ENCODE measurements around the gene NBPF1.
"Not testable (repeated sequence)": the region's sequence is repeated elsewhere in the genome, so short reads cannot be mapped to it uniquely, and the experiment has no call there.

Gene NBPF1

GRCh38 chr1:16631248-16632043 is 18.1 kb upstream of the NBPF1 start:
- no peak for DNase-seq (ENCODE audit: low spot score)
- ChIA-PET CTCF (no interaction called here), POLR2A (ENCODE audit: low non-redundant PET) (no interaction called here)
- TF ChIP-seq, protein P1, sequence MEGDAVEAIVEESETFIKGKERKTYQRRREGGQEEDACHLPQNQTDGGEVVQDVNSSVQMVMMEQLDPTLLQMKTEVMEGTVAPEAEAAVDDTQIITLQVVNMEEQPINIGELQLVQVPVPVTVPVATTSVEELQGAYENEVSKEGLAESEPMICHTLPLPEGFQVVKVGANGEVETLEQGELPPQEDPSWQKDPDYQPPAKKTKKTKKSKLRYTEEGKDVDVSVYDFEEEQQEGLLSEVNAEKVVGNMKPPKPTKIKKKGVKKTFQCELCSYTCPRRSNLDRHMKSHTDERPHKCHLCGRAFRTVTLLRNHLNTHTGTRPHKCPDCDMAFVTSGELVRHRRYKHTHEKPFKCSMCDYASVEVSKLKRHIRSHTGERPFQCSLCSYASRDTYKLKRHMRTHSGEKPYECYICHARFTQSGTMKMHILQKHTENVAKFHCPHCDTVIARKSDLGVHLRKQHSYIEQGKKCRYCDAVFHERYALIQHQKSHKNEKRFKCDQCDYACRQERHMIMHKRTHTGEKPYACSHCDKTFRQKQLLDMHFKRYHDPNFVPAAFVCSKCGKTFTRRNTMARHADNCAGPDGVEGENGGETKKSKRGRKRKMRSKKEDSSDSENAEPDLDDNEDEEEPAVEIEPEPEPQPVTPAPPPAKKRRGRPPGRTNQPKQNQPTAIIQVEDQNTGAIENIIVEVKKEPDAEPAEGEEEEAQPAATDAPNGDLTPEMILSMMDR (conservative IDR thresholded peaks at IDR 0.05; ENCODE audit: low read depth), result no peak
- H3K27ac ChIP-seq, result no peak overlapping the region

DNA sequence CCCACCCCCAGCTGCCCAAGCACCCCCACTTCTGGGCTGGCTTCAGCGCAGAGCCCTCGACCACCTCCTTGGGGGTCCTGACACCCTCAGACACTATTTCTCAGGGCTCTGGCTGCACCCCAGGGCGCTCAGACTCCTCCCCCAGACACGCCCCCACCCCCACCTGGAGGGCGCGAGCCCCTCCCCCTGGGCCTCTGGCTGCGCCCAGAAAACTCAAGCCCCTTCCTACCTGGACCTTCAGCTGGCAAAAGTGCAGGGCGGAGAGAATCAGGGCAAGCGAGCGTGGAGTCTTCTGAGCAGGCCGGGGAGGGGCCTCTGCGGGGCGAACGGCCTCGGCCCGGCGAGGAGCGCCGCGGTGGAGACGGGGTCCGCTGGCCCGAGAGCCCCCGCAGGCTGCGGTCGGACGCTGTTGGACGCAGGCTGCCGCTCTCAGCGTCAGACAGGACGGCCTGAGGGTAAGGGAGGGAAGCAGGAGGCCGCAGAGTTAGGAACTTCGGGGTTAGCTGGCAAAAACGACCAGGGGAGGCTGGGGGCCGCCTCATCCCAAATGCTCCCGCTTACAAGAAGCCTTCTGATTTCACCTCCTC is 17.4 kb upstream of the NBPF1 start:
- ChIA-PET POLR2A (ENCODE audit: low non-redundant PET) (no interaction called here), CTCF (no interaction called here)
- TF ChIP-seq, protein P1 (conservative IDR thresholded peaks at IDR 0.05; ENCODE audit: low read depth), result no peak
- no peak for DNase-seq (ENCODE audit: low spot score)
- H3K27ac ChIP-seq, result no peak overlapping the region

DNA sequence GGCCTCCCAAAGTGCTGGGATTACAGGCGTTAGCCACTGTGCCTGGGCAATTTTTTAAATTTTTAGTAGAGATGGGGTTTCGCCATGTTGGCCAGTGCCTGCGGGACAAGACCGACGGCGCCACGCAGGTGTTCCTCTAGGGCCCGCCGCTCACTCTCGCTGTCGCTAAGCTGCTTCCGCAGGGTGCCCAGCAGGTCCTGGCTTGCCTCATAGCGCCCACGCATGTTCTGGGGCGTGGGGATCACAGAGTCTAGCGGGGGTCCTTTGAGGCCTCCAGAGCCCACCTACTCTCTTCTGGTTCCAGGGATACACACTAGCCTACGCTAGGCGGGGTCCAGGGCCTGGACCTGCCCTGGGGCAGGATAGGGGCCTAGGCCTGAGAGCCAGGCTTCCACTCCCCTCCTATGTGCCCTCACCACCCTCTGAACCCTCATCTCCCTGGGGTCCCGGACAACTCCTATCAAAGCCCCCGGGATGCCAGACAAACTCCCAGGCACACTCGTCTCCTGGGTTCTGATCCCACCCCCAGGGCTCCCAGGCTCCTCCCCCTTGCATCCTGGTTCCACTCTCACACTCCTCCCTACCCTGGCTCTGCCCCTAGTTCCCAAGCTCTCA is 16.7 kb upstream of the NBPF1 start:
- POLR2A ChIA-PET (ENCODE audit: low non-redundant PET); CTCF ChIA-PET; DNase-seq (ENCODE audit: low spot score); H3K27ac ChIP-seq: not testable (repeated sequence)

- TF ChIP-seq, protein P1 (conservative IDR thresholded peaks at IDR 0.05; ENCODE audit: low read depth), result no peak
- no peak for DNase-seq (ENCODE audit: low spot score)
- H3K27ac ChIP-seq, result peak overlapping the region; percentile 25
- ChIA-PET CTCF (interaction anchor here (0.6 to 0.8 kb wide), 5 partner anchors 8 to 1629 kb away, joined by 3 to 6 read pairs (median 4); no protein-coding TSS in a partner anchor), POLR2A (ENCODE audit: low non-redundant PET) (no interaction called here)
Measured at GRCh38 chr1:16628361-16629111, 15.2 kb upstream of the NBPF1 start.

GRCh38 chr1:16626409-16626983 is 13.1 kb upstream of the NBPF1 start:
- DNase-seq (ENCODE audit: low spot score); CTCF ChIA-PET; H3K27ac ChIP-seq; POLR2A ChIA-PET (ENCODE audit: low non-redundant PET): not testable (repeated sequence)

GRCh38 chr1:16625497-16626408 is 12.4 kb upstream of the NBPF1 start:
- ChIA-PET POLR2A (ENCODE audit: low non-redundant PET) (no interaction called here), CTCF (interaction anchor here (1.5 to 2.0 kb wide), 2 partner anchors 9 to 21 kb away, joined by 3 to 5 read pairs; no protein-coding TSS in a partner anchor)
- TF ChIP-seq, protein P1 (conservative IDR thresholded peaks at IDR 0.05; ENCODE audit: low read depth), result no peak
- DNase-seq (ENCODE audit: low spot score), result no peak
- peak overlapping the region; percentile 94 for H3K27ac ChIP-seq

GRCh38 chr1:16623812-16624719 is 10.7 kb upstream of the NBPF1 start:
- CTCF ChIA-PET, result interaction anchor here (0.9 to 2.0 kb wide), 3 partner anchors 11 to 72 kb away, joined by 3 to 5 read pairs (median 3); no protein-coding TSS in a partner anchor
- peak overlapping the region; percentile 94 for H3K27ac ChIP-seq
- POLR2A ChIA-PET (ENCODE audit: low non-redundant PET), result interaction anchor here (0.6 kb wide), 1 partner anchor 819 kb away, joined by 4 read pairs; no protein-coding TSS in a partner anchor
- peak; percentile 98 for DNase-seq (ENCODE audit: low spot score)

DNA sequence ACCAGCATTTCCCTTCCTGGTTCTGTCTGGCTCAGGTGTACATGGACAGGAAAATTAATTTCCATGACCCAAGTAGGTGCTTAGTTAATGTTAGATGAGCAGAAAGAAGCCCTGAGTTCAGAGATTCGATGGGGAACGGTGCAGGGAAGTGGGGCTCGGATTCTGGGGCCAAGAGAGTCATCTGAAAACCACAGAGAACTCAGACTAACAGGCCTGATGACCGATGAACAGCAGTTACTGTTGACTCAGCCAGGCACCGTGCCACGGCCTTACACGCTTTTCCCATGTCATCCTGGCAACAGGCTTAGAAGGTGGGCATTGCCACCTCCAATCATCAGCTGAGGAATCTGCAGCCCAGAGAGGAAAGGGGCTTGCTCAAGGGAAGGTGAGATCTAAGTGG is 10.0 kb upstream of the NBPF1 start:
- peak; percentile 90 for DNase-seq (ENCODE audit: low spot score)
- CTCF ChIA-PET, result interaction anchor here (0.9 kb wide), 1 partner anchor 86 kb away, joined by 3 read pairs; no protein-coding TSS in a partner anchor

DNA sequence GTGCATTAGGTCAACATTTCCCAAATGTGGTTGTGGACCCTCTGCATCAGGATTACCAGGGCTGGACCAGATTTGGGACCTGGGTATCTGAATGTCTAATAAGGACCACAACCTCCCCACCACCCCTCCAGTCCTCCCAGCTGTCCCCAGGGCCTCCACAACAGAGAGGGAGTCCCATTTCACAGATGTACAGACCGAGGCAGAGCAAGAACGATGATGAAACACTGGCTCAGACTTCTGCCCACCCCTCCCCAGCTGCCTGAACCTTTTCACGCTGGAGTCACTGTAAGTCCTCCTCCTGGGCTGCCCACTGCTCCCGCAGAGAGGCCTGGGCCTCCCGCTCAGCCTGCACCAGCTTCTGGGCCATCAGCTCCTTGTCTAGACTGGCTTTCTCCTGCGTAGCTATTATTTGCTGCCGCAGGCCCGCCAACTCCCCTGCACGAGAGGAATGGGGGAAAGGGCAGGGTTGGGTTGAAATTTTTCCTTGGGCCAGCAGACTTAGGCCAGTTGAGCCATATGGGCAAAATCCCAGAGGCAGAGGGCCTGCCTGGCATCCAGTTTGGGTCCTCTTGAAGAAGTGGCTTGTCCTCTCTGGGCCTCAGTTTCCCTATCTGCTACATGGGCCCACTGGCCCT is 8.4 kb upstream of the NBPF1 start:
- CTCF ChIA-PET, result interaction anchor here (0.6 to 0.7 kb wide), 2 partner anchors 267 to 304 kb away, joined by 3 read pairs; no protein-coding TSS in a partner anchor
- POLR2A ChIA-PET (ENCODE audit: low non-redundant PET); H3K27ac ChIP-seq; DNase-seq (ENCODE audit: low spot score): not testable (repeated sequence)

More for the DNA sequence above, 10.0 kb upstream of the NBPF1 start:
- POLR2A ChIA-PET (ENCODE audit: low non-redundant PET), result interaction anchor here (0.6 kb wide), 1 partner anchor 820 kb away, joined by 4 read pairs; no protein-coding TSS in a partner anchor
- H3K27ac ChIP-seq, result peak overlapping the region; percentile 94

All from RWPE1 (cell line).